ENCODE results near the gene CEP20. TPM values are rescaled to one million over a fixed set of nuclear protein-coding genes. Genes with fewer than 3 reads are reported as not detected.

Gene CEP20
- total RNA-seq, 4 donors from 2014 or later = 23.5 to 40.5 (median 30.3) TPM

DNA sequence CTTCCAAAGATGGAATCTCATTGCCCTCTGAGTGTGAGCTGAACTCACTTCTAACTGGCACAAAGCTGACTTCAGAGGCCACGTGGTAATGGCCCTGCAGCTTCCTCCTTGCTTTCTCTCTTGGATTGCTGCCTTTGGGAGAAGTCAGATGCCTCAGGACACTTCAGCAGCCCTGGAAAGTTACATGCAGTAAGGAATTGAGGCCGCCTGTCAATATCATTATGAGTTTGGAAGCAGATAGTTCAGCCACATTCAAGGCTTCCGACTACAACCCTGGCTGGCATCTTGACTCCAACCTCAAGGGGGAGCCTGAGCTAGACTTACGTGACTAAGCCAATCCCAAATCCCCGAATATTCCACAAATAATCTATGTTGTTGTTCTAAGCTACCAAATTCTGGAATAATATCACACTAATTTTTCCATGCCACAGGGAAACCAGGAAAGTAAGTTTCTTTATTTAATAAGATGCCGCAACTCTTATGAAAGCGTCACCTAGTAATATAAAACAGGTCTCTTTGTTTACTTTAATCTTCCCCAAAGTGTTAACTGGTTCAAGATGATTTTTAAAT, 13.6 kb downstream of the CEP20 start:
- no peak for DNase-seq (ENCODE audit: low spot score)
- peak; percentile 53 for ATAC-seq (ENCODE audit: low FRiP score)
- TF ChIP-seq, protein P1, sequence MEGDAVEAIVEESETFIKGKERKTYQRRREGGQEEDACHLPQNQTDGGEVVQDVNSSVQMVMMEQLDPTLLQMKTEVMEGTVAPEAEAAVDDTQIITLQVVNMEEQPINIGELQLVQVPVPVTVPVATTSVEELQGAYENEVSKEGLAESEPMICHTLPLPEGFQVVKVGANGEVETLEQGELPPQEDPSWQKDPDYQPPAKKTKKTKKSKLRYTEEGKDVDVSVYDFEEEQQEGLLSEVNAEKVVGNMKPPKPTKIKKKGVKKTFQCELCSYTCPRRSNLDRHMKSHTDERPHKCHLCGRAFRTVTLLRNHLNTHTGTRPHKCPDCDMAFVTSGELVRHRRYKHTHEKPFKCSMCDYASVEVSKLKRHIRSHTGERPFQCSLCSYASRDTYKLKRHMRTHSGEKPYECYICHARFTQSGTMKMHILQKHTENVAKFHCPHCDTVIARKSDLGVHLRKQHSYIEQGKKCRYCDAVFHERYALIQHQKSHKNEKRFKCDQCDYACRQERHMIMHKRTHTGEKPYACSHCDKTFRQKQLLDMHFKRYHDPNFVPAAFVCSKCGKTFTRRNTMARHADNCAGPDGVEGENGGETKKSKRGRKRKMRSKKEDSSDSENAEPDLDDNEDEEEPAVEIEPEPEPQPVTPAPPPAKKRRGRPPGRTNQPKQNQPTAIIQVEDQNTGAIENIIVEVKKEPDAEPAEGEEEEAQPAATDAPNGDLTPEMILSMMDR (IDR thresholded peaks at IDR 0.05) = peak in 1 of 3 donors; percentile 29

DNA sequence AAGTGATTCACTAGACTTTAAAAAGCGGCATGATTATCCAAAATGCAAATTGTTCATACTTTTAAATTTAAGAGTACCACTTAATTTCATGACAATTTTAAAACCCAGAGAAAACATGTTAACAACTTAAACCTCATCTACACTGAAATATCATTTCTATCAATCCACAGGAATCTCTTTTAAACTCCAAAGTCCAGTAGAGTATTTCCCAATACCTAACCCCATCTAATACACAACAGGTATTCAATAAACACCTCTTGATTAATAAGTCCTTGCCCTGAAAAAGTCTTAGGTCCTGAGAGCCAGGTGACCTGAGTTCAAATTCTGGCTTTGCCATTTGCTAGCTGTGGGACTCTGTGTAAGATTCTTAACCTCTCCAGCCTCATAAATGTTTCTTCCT, 14.7 kb downstream of the CEP20 start:
- TF ChIP-seq, protein P1 (IDR thresholded peaks at IDR 0.05) = no peak
- DNase-seq (ENCODE audit: low spot score) (no peak), ATAC-seq (ENCODE audit: low FRiP score) (no peak)

DNA sequence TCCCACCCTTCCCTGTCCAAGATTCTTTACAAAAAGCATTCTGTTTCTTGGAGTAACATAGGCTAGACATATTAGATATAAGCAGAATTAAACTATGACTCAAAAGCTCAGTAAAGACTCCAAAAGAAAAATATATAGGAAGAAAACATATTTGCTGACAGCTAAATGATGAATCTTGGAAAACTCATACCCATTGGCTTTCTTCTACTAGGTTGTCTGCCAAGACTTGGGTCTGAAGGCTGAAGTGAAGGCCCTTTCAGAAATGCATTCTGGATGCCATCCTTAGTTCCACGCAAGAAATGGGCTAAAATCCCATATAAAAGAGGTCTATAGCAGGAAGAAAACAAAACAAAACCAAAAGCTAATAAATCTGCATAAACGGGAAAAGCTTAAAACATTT, 15.1 kb downstream of the CEP20 start:
- TF ChIP-seq, protein P1 (IDR thresholded peaks at IDR 0.05) = no peak
- DNase-seq (ENCODE audit: low spot score) (no peak), ATAC-seq (ENCODE audit: low FRiP score) (no peak)

DNA sequence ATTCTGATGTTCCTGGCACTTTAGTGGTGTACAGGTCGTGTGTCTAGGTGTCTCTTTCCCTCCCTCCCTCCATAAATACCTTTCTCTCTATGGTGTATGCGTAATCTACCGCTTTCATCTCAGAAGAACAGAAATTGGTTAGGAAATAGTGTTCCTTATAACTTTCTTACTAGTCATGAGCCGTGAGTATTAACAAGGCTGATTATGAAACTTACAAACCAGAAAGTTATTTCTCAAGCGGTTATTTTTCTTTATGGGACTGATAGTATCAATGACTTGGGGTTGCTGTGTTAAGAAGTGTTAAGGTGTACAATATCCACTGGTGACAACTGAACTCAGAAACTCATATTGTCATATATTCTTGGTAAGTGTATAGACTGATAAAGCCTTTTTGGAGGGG, 18.4 kb downstream of the CEP20 start:
- TF ChIP-seq, protein P1 (IDR thresholded peaks at IDR 0.05) = no peak
- no peak for ATAC-seq (ENCODE audit: low FRiP score)
- DNase-seq (ENCODE audit: low spot score) = no peak

DNA sequence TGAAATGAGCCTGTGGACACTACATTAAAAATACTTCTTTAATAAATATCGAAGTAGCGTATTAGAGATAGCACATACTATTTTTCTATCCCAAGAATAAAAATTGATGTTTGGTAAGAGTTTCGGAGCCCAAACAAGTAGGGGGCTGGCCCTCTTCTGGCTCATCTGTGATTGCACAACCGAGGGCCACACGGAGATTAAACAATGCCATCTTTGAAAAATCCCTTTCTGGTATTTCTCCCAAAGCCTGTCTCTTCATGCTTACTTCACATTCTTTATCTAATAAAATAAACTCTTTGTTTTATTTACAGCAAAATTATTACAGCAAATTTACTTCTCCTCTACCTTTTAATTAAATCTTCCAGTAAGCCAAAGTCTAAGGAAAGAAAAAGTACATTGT, 22.0 kb downstream of the CEP20 start:
- TF ChIP-seq, protein P1 (IDR thresholded peaks at IDR 0.05) = no peak
- DNase-seq (ENCODE audit: low spot score) (no peak), ATAC-seq (ENCODE audit: low FRiP score) (no peak)

DNA sequence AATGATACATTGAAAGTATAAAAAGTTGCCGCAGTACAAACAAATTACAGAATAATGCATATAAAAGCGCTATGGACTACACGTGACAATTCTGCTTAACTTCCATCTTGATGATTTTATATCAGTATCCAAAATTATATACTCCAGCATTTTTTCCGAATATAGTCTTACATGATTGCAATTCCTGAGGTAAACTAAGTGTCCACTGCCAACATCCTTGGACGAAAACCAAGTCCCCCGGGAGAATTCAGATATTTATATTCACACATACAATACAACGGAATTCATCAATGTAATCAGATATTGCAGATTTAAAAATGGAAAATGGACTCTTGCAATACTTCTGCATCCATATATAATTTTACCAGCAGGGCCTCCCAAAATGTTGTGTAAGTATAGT, 22.7 kb downstream of the CEP20 start:
- ATAC-seq (ENCODE audit: low FRiP score) (no peak), DNase-seq (ENCODE audit: low spot score) (no peak)
- TF ChIP-seq, protein P1 (IDR thresholded peaks at IDR 0.05) = no peak

DNA sequence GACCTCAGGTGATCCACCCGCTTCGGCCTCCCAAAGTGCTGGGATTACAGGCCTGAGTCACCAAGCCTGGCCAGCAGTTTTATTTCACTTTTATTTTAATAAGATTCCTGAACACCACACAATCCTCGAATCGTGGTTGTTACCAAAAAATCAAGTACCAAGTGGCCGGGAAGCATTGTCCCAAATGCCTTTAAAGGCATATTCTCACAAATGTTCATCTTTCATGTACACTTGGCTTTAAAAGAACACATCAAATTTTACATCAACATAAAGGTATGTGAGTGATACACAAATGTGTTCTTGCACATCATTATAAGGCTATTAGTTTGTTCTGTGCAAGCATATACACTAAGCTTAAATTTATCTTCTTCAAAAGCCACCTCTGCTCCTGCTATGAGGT, 23.5 kb downstream of the CEP20 start:
- no peak for DNase-seq (ENCODE audit: low spot score)
- ATAC-seq (ENCODE audit: low FRiP score) = no peak
- TF ChIP-seq, protein P1 (IDR thresholded peaks at IDR 0.05) = no peak
